Endodermal cell (in vitro differentiated cells): Measurements from ENCODE around the gene POLR2J. TPM values are rescaled to one million over a fixed set of nuclear protein-coding genes. Genes with fewer than 3 reads are reported as not detected.

ENCODE experiments used
- DNase-seq: peaks from one replicate; pipeline ENCODE4 v3.0.0-alpha.2; 2017
- H3K27ac ChIP-seq: 2 replicates; pipeline ENCODE4 v1.5.1; 2013; ENCODE audit warnings: mild to moderate bottlenecking, low read depth, low read length, moderate library complexity
- H3K27me3 ChIP-seq: 2 replicates; pipeline ENCODE4 v1.6.1; 2013; ENCODE audit warnings: mild to moderate bottlenecking, low read length, moderate library complexity; ENCODE audit not compliant: insufficient read depth, control insufficient read depth, poor library complexity, severe bottlenecking
- H3K36me3 ChIP-seq: 2 replicates; pipeline ENCODE4 v1.7.0; 2013; ENCODE audit warnings: mild to moderate bottlenecking, low read length, moderate library complexity; ENCODE audit not compliant: control insufficient read depth, insufficient read depth
- H3K4me1 ChIP-seq: one replicate; pipeline ENCODE4 v1.7.0; 2013; ENCODE audit warnings: low read length; ENCODE audit not compliant: control insufficient read depth, insufficient read depth
- H3K4me3 ChIP-seq: 2 replicates; pipeline ENCODE4 v1.5.1; 2013; ENCODE audit warnings: mild to moderate bottlenecking, low read length, moderate library complexity
- H3K9ac ChIP-seq: 2 replicates; pipeline ENCODE4 v1.6.1; 2013; ENCODE audit warnings: mild to moderate bottlenecking, low read length, moderate library complexity; ENCODE audit not compliant: poor library complexity, severe bottlenecking; ENCODE audit errors: extremely low read depth
- H3K9me3 ChIP-seq: 2 replicates; pipeline ENCODE4 v1.6.1; 2013; ENCODE audit warnings: mild to moderate bottlenecking, low read length, moderate library complexity; ENCODE audit not compliant: control insufficient read depth
- H3K27ac Mint-ChIP-seq: 2 replicates; pipeline ENCODE4 v1.8.0; 2020; ENCODE audit warnings: mixed read lengths
- H3K27me3 Mint-ChIP-seq: 2 replicates; pipeline ENCODE4 v1.8.0; 2021; ENCODE audit warnings: mild to moderate bottlenecking, mixed read lengths; ENCODE audit not compliant: insufficient read depth
- H3K36me3 Mint-ChIP-seq: 2 replicates; pipeline ENCODE4 v1.8.0; 2020; ENCODE audit warnings: low read depth, mixed read lengths
- H3K4me1 Mint-ChIP-seq: 2 replicates; pipeline ENCODE4 v1.8.0; 2020; ENCODE audit warnings: mixed read lengths
- H3K4me3 Mint-ChIP-seq: 2 replicates; pipeline ENCODE4 v1.8.0; 2020; ENCODE audit warnings: mild to moderate bottlenecking, moderate library complexity, mixed read lengths
- H3K9me3 Mint-ChIP-seq: 2 replicates; pipeline ENCODE4 v1.8.0; 2020; ENCODE audit warnings: mild to moderate bottlenecking, mixed read lengths
- CTCF ChIP-seq: fragments of 200-600 bp; sonication (generic); conservative IDR thresholded peaks from 2 replicates; pipeline ENCODE4 v1.5.0; 2021; ENCODE audit warnings: antibody characterized with exemption, mild to moderate bottlenecking
- WGBS, 2 experiments: methylation state at CpG; one replicate each; pipeline versions ENCODE4 v1.1.5 to v1.1.7; 2013; ENCODE audit warnings: missing lambda C conversion rate in 2 of 2, mixed read lengths in 1 of 2; ENCODE audit not compliant: insufficient coverage in 1 of 2, insufficient read length in 1 of 2; 5-methylcytosine and 5-hydroxymethylcytosine counted together
- total RNA-seq, 2 donors: library from RNA; stranded (reverse); fragmentation: NEBNext Ultra II Directional in 1 of 2; extraction: Animal tissue kit (Norgen Biotek cat#: 25700) in 1 of 2; gene quantifications; 2 replicates in 1 of 2; 3 replicates in 1 of 2; pipeline ENCODE4 v1.2.1, GENCODE V29; 2021

Gene POLR2J
- total RNA-seq, 2 donors from 2014 or later: 48.6 to 59.0 TPM

GRCh38 chr7:102431617-102432298, 47.0 kb downstream of the POLR2J start:
- 59 to 62% methylated on average over 16 to 17 of the region's 17 CpGs for WGBS, 2 experiments
- peak overlapping the region; percentile 66 for H3K4me3 Mint-ChIP-seq
- H3K4me3 ChIP-seq: no peak overlapping the region
- TF ChIP-seq CTCF: no peak
- H3K27me3 ChIP-seq: no peaks in the 10 kb centered on the region
- H3K4me1 Mint-ChIP-seq: peaks cover 14% of the 10 kb centered on the region
- H3K27ac ChIP-seq: no peak overlapping the region
- H3K36me3 Mint-ChIP-seq: peaks cover 15% of the 10 kb centered on the region
- no peak overlapping the region for H3K9ac ChIP-seq
- H3K27me3 Mint-ChIP-seq: no peaks in the 10 kb centered on the region
- no peaks in the 10 kb centered on the region for H3K9me3 Mint-ChIP-seq
- DNase-seq: peak; percentile 69
- H3K27ac Mint-ChIP-seq: no peak overlapping the region
- no peaks in the 10 kb centered on the region for H3K9me3 ChIP-seq
- H3K4me1 ChIP-seq: no peaks in the 10 kb centered on the region
- H3K36me3 ChIP-seq: no peaks in the 10 kb centered on the region

- peaks cover 7% of the 10 kb centered on the region for H3K36me3 ChIP-seq
- no peaks in the 10 kb centered on the region for H3K9me3 Mint-ChIP-seq
- H3K4me3 ChIP-seq: no peak overlapping the region
- H3K27ac ChIP-seq: no peak overlapping the region
- H3K4me3 Mint-ChIP-seq: no peak overlapping the region
- H3K36me3 Mint-ChIP-seq: peaks cover 34% of the 10 kb centered on the region
- no peaks in the 10 kb centered on the region for H3K4me1 ChIP-seq
- no peaks in the 10 kb centered on the region for H3K27me3 Mint-ChIP-seq
- H3K9me3 ChIP-seq: no peaks in the 10 kb centered on the region
- peaks cover 9% of the 10 kb centered on the region for H3K4me1 Mint-ChIP-seq
- no peak overlapping the region for H3K9ac ChIP-seq
- H3K27ac Mint-ChIP-seq: peak overlapping the region; percentile 61
- TF ChIP-seq CTCF: no peak
- no peak for DNase-seq
- no peaks in the 10 kb centered on the region for H3K27me3 ChIP-seq
- WGBS, 2 experiments: 92 to 93% methylated on average over 7 to 10 of the region's 10 CpGs
Observed at GRCh38 chr7:102429141-102429899, 49.4 kb downstream of the POLR2J start.

GRCh38 chr7:102427019-102427405, 51.7 kb downstream of the POLR2J start:
- Mint-ChIP-seq H3K36me3 (peaks cover 39% of the 10 kb centered on the region), H3K27me3 (no peaks in the 10 kb centered on the region), H3K27ac (no peak overlapping the region), H3K4me3 (no peak overlapping the region), H3K4me1 (peaks cover 7% of the 10 kb centered on the region), H3K9me3 (no peaks in the 10 kb centered on the region)
- no peak for DNase-seq
- no peak overlapping the region for H3K27ac ChIP-seq
- no peak for TF ChIP-seq CTCF
- no peaks in the 10 kb centered on the region for H3K9me3 ChIP-seq
- H3K36me3 ChIP-seq: peaks cover 7% of the 10 kb centered on the region
- no peak overlapping the region for H3K9ac ChIP-seq
- H3K4me3 ChIP-seq: no peak overlapping the region
- 94 to 100% methylated on average over 3 to 5 of the region's 5 CpGs for WGBS, 2 experiments
- no peaks in the 10 kb centered on the region for H3K27me3 ChIP-seq
- H3K4me1 ChIP-seq: no peaks in the 10 kb centered on the region
